Memory B cell (primary cell): ENCODE results near the gene TMEM121.
"Not testable (repeated sequence)": the region's sequence is repeated elsewhere in the genome, so short reads cannot be mapped to it uniquely, and the experiment has no call there.

Experiments
- ATAC-seq: fragments of 150-1000 bp; cut with Tn5 transposase; 2 replicates; pipeline ENCODE4 v1.10.0; 2021; ENCODE audit warnings: low read depth, mild to moderate bottlenecking, moderate library complexity
- DNase-seq, 2 donors: peaks; one replicate each; pipeline ENCODE4 v3.0.0; 2022; ENCODE audit warnings: low spot score in 2 of 2
- H3K27ac Mint-ChIP-seq: one replicate; pipeline ENCODE4 v1.8.0; 2022; ENCODE audit warnings: mild to moderate bottlenecking, moderate library complexity, mixed read lengths
- H3K27me3 Mint-ChIP-seq: one replicate; pipeline ENCODE4 v1.8.0; 2022; ENCODE audit warnings: mixed read lengths
- H3K36me3 Mint-ChIP-seq: one replicate; pipeline ENCODE4 v1.8.0; 2022; ENCODE audit warnings: mild to moderate bottlenecking, mixed read lengths
- H3K4me1 Mint-ChIP-seq: one replicate; pipeline ENCODE4 v1.8.0; 2022; ENCODE audit warnings: mixed read lengths
- H3K4me3 Mint-ChIP-seq: one replicate; pipeline ENCODE4 v1.8.0; 2022; ENCODE audit warnings: mild to moderate bottlenecking, moderate library complexity, mixed read lengths
- H3K9me3 Mint-ChIP-seq: one replicate; pipeline ENCODE4 v1.8.0; 2022; ENCODE audit warnings: mixed read lengths

The TMEM121 gene

GRCh38 chr14:105579221-105579620 is 52.8 kb downstream of the TMEM121 start:
- H3K9me3 Mint-ChIP-seq, H3K27me3 Mint-ChIP-seq, H3K4me3 Mint-ChIP-seq, H3K36me3 Mint-ChIP-seq, DNase-seq, H3K27ac Mint-ChIP-seq: not testable (repeated sequence)
- H3K4me1 Mint-ChIP-seq: peaks cover 44% of the 10 kb centered on the region
- peak; percentile 13 for ATAC-seq
